ENCODE data around the gene NUMBL.

GRCh38 chr19:40719414-40719894, 29.0 kb upstream of the NUMBL start:
- no peak for TF ChIP-seq POLR2AphosphoS5 (IDR thresholded peaks at IDR 0.05; ENCODE audit: low read depth, low read length)
- no peak for TF ChIP-seq SIN3A (IDR thresholded peaks at IDR 0.05; ENCODE audit: borderline replicate concordance, insufficient read depth, low read length)
- no peak for TF ChIP-seq TAF1 (IDR thresholded peaks at IDR 0.05; ENCODE audit: borderline replicate concordance, insufficient read depth, low read length)
- TF ChIP-seq FOXP2 (optimal IDR thresholded peaks at IDR 0.05; ENCODE audit: borderline replicate concordance, extremely low read depth, extremely low read length, insufficient read depth): no peak
- no peak for TF ChIP-seq REST (IDR thresholded peaks at IDR 0.05; ENCODE audit: insufficient read depth in 1 of 2, low read depth in 2 of 2, low read length in 2 of 2)
